Nephron progenitor cell (in vitro differentiated cells): Measurements from ENCODE around the gene SLC15A3.

Source experiments
- DNase-seq: peaks from one replicate; pipeline ENCODE4 v3.0.0; 2021
- H3K27ac Mint-ChIP-seq: 2 replicates; pipeline ENCODE4 v1.8.0; 2021; ENCODE audit warnings: mild to moderate bottlenecking, moderate library complexity, mixed read lengths
- H3K27me3 Mint-ChIP-seq: 2 replicates; pipeline ENCODE4 v1.8.0; 2021; ENCODE audit warnings: mild to moderate bottlenecking, low read depth, mixed read lengths; ENCODE audit not compliant: poor library complexity
- H3K36me3 Mint-ChIP-seq: 2 replicates; pipeline ENCODE4 v1.8.0; 2021; ENCODE audit warnings: low read depth, mixed read lengths
- H3K4me1 Mint-ChIP-seq: 2 replicates; pipeline ENCODE4 v1.8.0; 2021; ENCODE audit warnings: mixed read lengths
- H3K4me3 Mint-ChIP-seq: 2 replicates; pipeline ENCODE4 v1.8.0; 2021; ENCODE audit warnings: mild to moderate bottlenecking, moderate library complexity, mixed read lengths
- H3K9me3 Mint-ChIP-seq: 2 replicates; pipeline ENCODE4 v1.8.0; 2021; ENCODE audit warnings: mild to moderate bottlenecking, moderate library complexity, mixed read lengths
- CTCF ChIP-seq: fragments of 200-600 bp; sonication (generic); IDR thresholded peaks from 2 replicates; pipeline ENCODE4 v1.5.0; 2021; ENCODE audit warnings: antibody characterized with exemption

SLC15A3 gene

GRCh38 chr11:60972182-60973030 lies 20.4 kb upstream of the SLC15A3 start:
- peaks cover 28% of the 10 kb centered on the region for H3K9me3 Mint-ChIP-seq
- H3K27me3 Mint-ChIP-seq: peaks cover 11% of the 10 kb centered on the region
- peaks cover 8% of the 10 kb centered on the region for H3K36me3 Mint-ChIP-seq
- DNase-seq: no peak
- no peak overlapping the region for H3K4me3 Mint-ChIP-seq
- H3K27ac Mint-ChIP-seq: no peak overlapping the region
- peaks cover 10% of the 10 kb centered on the region for H3K4me1 Mint-ChIP-seq
- no peak for TF ChIP-seq CTCF

- Mint-ChIP-seq H3K4me1 (peaks cover 8% of the 10 kb centered on the region), H3K4me3 (no peak within 1 kb of the TSS), H3K9me3 (peaks cover 35% of the 10 kb centered on the region), H3K36me3 (peaks cover 8% of the 10 kb centered on the region), H3K27ac (no peak within 1 kb of the TSS), H3K27me3 (peaks cover 20% of the 10 kb centered on the region)
- TF ChIP-seq CTCF: no peak
- DNase-seq: no peak
These were observed 19.5 kb upstream of the SLC15A3 start, which contains the start of gene CD6 for GRCh38 chr11:60971520-60971919. TSS of gene CD6 (plus strand) at chr11:60971680. CDS start at chr11:60971866, 186 bp downstream.

GRCh38 chr11:60970890-60971289 lies 18.9 kb upstream of the SLC15A3 start:
- peaks cover 35% of the 10 kb centered on the region for H3K9me3 Mint-ChIP-seq
- H3K27me3 Mint-ChIP-seq: peaks cover 20% of the 10 kb centered on the region
- peaks cover 8% of the 10 kb centered on the region for H3K4me1 Mint-ChIP-seq
- TF ChIP-seq CTCF: no peak
- peaks cover 8% of the 10 kb centered on the region for H3K36me3 Mint-ChIP-seq
- no peak overlapping the region for H3K27ac Mint-ChIP-seq
- no peak for DNase-seq
- H3K4me3 Mint-ChIP-seq: no peak overlapping the region

- Mint-ChIP-seq H3K4me3 (no peak overlapping the region), H3K27ac (no peak overlapping the region)
- DNase-seq: peak; percentile 53
These were observed 18.4 kb upstream of the SLC15A3 start for GRCh38 chr11:60970369-60970774.

GRCh38 chr11:60968223-60968622 lies 16.2 kb upstream of the SLC15A3 start:
- Mint-ChIP-seq H3K27me3 (peaks cover 23% of the 10 kb centered on the region), H3K4me1 (peaks cover 4% of the 10 kb centered on the region), H3K9me3 (peaks cover 35% of the 10 kb centered on the region), H3K27ac (no peak overlapping the region), H3K4me3 (no peak overlapping the region), H3K36me3 (peaks cover 8% of the 10 kb centered on the region)
- DNase-seq: no peak
- no peak for TF ChIP-seq CTCF

More at GRCh38 chr11:60970369-60970774, 18.4 kb upstream of the SLC15A3 start:
- peaks cover 22% of the 10 kb centered on the region for H3K27me3 Mint-ChIP-seq
- TF ChIP-seq CTCF: peak; percentile 63
- peaks cover 8% of the 10 kb centered on the region for H3K4me1 Mint-ChIP-seq
- peaks cover 35% of the 10 kb centered on the region for H3K9me3 Mint-ChIP-seq
- H3K36me3 Mint-ChIP-seq: peaks cover 8% of the 10 kb centered on the region

GRCh38 chr11:60966890-60967289 lies 14.9 kb upstream of the SLC15A3 start:
- peaks cover 23% of the 10 kb centered on the region for H3K27me3 Mint-ChIP-seq
- H3K36me3 Mint-ChIP-seq: peaks cover 8% of the 10 kb centered on the region
- TF ChIP-seq CTCF: no peak
- H3K4me3 Mint-ChIP-seq: no peak overlapping the region
- H3K9me3 Mint-ChIP-seq: peaks cover 35% of the 10 kb centered on the region
- no peak overlapping the region for H3K27ac Mint-ChIP-seq
- H3K4me1 Mint-ChIP-seq: peaks cover 4% of the 10 kb centered on the region
- DNase-seq: no peak
